ENCODE results near the gene TGDS.

DNA sequence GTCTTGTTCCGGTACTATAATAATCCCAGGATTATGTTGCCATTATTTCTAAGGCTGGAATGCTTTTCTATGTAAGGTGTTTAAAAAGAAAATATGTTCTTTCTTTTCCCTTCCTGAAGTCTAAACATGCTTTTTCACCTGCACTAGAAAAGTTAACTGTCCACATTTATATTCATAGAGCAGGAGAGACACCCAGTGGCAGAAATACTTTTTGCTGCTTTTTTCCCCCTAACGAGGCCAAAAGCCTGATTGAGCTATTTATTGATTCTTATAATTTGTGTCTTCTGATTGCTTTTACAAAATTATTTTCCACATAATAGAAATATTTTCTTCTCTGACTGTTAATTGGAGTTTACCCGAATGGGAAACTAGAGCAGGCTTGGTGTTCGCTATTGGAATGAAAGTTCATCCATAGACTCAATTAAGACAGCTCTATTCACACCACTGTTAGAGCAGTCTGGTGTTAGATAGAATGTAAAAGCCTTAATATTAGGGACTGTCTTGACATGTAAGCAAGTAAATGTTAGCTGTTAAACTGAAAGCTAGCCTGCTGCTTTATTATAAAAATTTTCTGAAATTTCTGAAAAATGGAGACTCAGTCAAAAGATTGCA, 21.5 kb upstream of the TGDS start:
- TF ChIP-seq, protein P1, sequence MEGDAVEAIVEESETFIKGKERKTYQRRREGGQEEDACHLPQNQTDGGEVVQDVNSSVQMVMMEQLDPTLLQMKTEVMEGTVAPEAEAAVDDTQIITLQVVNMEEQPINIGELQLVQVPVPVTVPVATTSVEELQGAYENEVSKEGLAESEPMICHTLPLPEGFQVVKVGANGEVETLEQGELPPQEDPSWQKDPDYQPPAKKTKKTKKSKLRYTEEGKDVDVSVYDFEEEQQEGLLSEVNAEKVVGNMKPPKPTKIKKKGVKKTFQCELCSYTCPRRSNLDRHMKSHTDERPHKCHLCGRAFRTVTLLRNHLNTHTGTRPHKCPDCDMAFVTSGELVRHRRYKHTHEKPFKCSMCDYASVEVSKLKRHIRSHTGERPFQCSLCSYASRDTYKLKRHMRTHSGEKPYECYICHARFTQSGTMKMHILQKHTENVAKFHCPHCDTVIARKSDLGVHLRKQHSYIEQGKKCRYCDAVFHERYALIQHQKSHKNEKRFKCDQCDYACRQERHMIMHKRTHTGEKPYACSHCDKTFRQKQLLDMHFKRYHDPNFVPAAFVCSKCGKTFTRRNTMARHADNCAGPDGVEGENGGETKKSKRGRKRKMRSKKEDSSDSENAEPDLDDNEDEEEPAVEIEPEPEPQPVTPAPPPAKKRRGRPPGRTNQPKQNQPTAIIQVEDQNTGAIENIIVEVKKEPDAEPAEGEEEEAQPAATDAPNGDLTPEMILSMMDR (IDR thresholded peaks at IDR 0.05), result no peak
- no peak for TF ChIP-seq POLR2A (IDR thresholded peaks at IDR 0.05)
